Hepatocyte (in vitro differentiated cells): ENCODE results near the gene ATP8A2. TPM values are rescaled to one million over a fixed set of nuclear protein-coding genes. Genes with fewer than 3 reads are reported as not detected.

Experiments
- DNase-seq: peaks from one replicate; pipeline ENCODE4 v3.0.0-alpha.2; 2016; ENCODE audit warnings: low spot score
- H2AFZ ChIP-seq: fragments of 200-600 bp; sonication (generic); 2 replicates; pipeline ENCODE4 v1.6.0; 2016; ENCODE audit warnings: antibody characterized with exemption, mild to moderate bottlenecking
- H3K27ac ChIP-seq: fragments of 200-600 bp; sonication (generic); 2 replicates; pipeline ENCODE4 v1.5.1; 2016; ENCODE audit warnings: mild to moderate bottlenecking
- H3K27me3 ChIP-seq: fragments of 200-600 bp; sonication (generic); 2 replicates; pipeline ENCODE4 v1.6.1; 2016
- H3K36me3 ChIP-seq: fragments of 200-600 bp; sonication (generic); replicated peaks from 2 replicates; pipeline ENCODE4 v1.5.1; 2016; ENCODE audit warnings: low read depth; ENCODE audit not compliant: insufficient read depth
- H3K4me1 ChIP-seq: fragments of 200-600 bp; sonication (generic); 2 replicates; pipeline ENCODE4 v1.5.1; 2016; ENCODE audit warnings: mild to moderate bottlenecking, moderate library complexity; ENCODE audit not compliant: insufficient read depth
- H3K4me2 ChIP-seq: fragments of 200-600 bp; sonication (generic); 2 replicates; pipeline ENCODE4 v1.6.0; 2016
- H3K4me3 ChIP-seq: fragments of 200-600 bp; sonication (generic); 2 replicates; pipeline ENCODE4 v1.5.1; 2016; ENCODE audit warnings: mild to moderate bottlenecking
- H3K79me2 ChIP-seq: fragments of 200-600 bp; sonication (generic); 2 replicates; pipeline ENCODE4 v1.6.0; 2017; ENCODE audit warnings: mild to moderate bottlenecking
- H3K9me2 ChIP-seq: fragments of 200-600 bp; sonication (generic); replicated peaks from 2 replicates; pipeline ENCODE4 v1.6.0; 2017; ENCODE audit warnings: mild to moderate bottlenecking; ENCODE audit not compliant: insufficient read depth
- H3K9me3 ChIP-seq: fragments of 200-600 bp; sonication (generic); 2 replicates; pipeline ENCODE4 v1.5.1; 2016; ENCODE audit warnings: low read depth, mild to moderate bottlenecking
- H4K20me1 ChIP-seq: fragments of 200-600 bp; sonication (generic); 2 replicates; pipeline ENCODE4 v1.6.0; 2016; ENCODE audit warnings: mild to moderate bottlenecking; ENCODE audit not compliant: insufficient read depth, poor library complexity, severe bottlenecking
- CTCF ChIP-seq: fragments of 200-600 bp; sonication (generic); IDR thresholded peaks from 2 replicates; pipeline ENCODE4 v1.5.1; 2016; ENCODE audit warnings: antibody characterized with exemption, mild to moderate bottlenecking; ENCODE audit not compliant: poor library complexity
- EZH2 ChIP-seq: fragments of 200-600 bp; sonication (generic); IDR thresholded peaks from 2 replicates; pipeline ENCODE4 v1.6.1; 2016; ENCODE audit warnings: antibody characterized with exemption, mild to moderate bottlenecking, borderline replicate concordance
- EZH2phosphoT487 ChIP-seq: fragments of 200-600 bp; sonication (generic); IDR thresholded peaks from one replicate; pipeline ENCODE4 v1.6.1; 2018; ENCODE audit warnings: antibody characterized with exemption, mild to moderate bottlenecking, low read depth, moderate library complexity; ENCODE audit not compliant: unreplicated experiment, severe bottlenecking
- WGBS: methylation state at CpG from one replicate; pipeline ENCODE4 v1.1.6; 2016; ENCODE audit warnings: low lambda C conversion rate; ENCODE audit errors: missing lambda C conversion rate; 5-methylcytosine and 5-hydroxymethylcytosine counted together
- polyA plus RNA-seq: library from polyadenylated mRNA; unstranded; fragments of >200 nt; fragmentation: Nextera tagmentation; extraction: Ambion mirVana; gene quantifications from 2 replicates; pipeline ENCODE4 v1.2.1, GENCODE V29; 2016
- total RNA-seq: library from RNA; depleted of rRNA; stranded (reverse); fragments of >200 nt; gene quantifications from 2 replicates; pipeline ENCODE4 v1.2.3, GENCODE V29; 2014

ATP8A2 gene
- total and polyA plus RNA-seq, 2 experiments from 2014 or later: 2.1 to 3.1 TPM

- Histone ChIP-seq H3K4me3 (no peak overlapping the region), H3K36me3 (no peaks in the 10 kb centered on the region), H3K79me2 (no peaks in the 10 kb centered on the region), H3K9me2 (no peaks in the 10 kb centered on the region), H4K20me1 (no peaks in the 10 kb centered on the region), H3K4me1 (no peaks in the 10 kb centered on the region), H3K27ac (no peak overlapping the region), H2AFZ (no peak overlapping the region), H3K9me3 (peaks cover 4% of the 10 kb centered on the region), H3K4me2 (no peak overlapping the region), H3K27me3 (no peaks in the 10 kb centered on the region)
- peak; percentile 67 for DNase-seq
- TF ChIP-seq EZH2 (no peak), EZH2phosphoT487 (no peak), CTCF (no peak)
- 42% methylated on average over 10 of the region's 10 CpGs for WGBS
These were observed 529.9 kb downstream of the ATP8A2 start for GRCh38 chr13:25901460-25902376.

DNA sequence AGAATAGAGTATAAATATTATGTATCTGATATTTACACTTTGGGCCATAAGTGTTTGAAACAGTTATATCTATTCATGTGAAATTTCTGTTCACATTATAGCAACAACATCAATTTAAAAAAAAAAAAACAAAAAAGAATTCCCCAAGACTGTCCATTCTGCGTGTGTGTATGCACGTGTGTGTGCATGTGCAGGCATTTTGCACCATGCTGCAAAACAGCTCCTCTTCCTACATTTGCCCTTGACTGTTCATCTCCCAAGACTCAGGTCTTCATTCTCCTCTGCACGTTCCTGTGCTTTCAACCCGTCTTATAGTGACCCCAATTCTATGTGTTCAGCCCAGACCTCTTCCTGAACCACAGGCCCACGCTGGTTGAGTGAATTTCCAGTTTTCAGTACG, 530.7 kb downstream of the ATP8A2 start:
- Histone ChIP-seq H3K4me3 (no peak overlapping the region), H3K4me1 (no peaks in the 10 kb centered on the region), H3K79me2 (no peaks in the 10 kb centered on the region), H3K27me3 (no peaks in the 10 kb centered on the region), H3K27ac (no peak overlapping the region), H2AFZ (no peak overlapping the region), H3K9me2 (no peaks in the 10 kb centered on the region), H3K4me2 (no peak overlapping the region), H4K20me1 (no peaks in the 10 kb centered on the region), H3K9me3 (peaks cover 4% of the 10 kb centered on the region), H3K36me3 (no peaks in the 10 kb centered on the region)
- 95% methylated on average over 6 of the region's 6 CpGs for WGBS
- TF ChIP-seq CTCF (no peak), EZH2 (no peak), EZH2phosphoT487 (no peak)
- DNase-seq: no peak

GRCh38 chr13:25902891-25903341, 531.1 kb downstream of the ATP8A2 start:
- no peaks in the 10 kb centered on the region for H4K20me1 ChIP-seq
- no peaks in the 10 kb centered on the region for H3K9me2 ChIP-seq
- H3K27me3 ChIP-seq: no peaks in the 10 kb centered on the region
- no peak overlapping the region for H3K4me3 ChIP-seq
- no peak overlapping the region for H3K27ac ChIP-seq
- no peak overlapping the region for H2AFZ ChIP-seq
- no peak for DNase-seq
- TF ChIP-seq EZH2 (no peak), CTCF (no peak), EZH2phosphoT487 (no peak)
- no peak overlapping the region for H3K4me2 ChIP-seq
- no peaks in the 10 kb centered on the region for H3K4me1 ChIP-seq
- H3K36me3 ChIP-seq: no peaks in the 10 kb centered on the region
- H3K79me2 ChIP-seq: no peaks in the 10 kb centered on the region
- no peaks in the 10 kb centered on the region for H3K9me3 ChIP-seq
- WGBS: 67% methylated on average over 10 of the region's 11 CpGs
